Neuronal stem cell (in vitro differentiated cells): Measurements from ENCODE around the gene NELFCD.

Experiments used
- DNase-seq: peaks from one replicate; pipeline ENCODE4 v3.0.0-alpha.2; 2013; ENCODE audit warnings: low spot score
- H2AFZ ChIP-seq: one replicate; pipeline ENCODE4 v1.6.1; 2013; ENCODE audit warnings: mild to moderate bottlenecking, low read length, inconsistent platforms
- H2AK5ac ChIP-seq: 2 replicates; pipeline ENCODE4 v1.6.1; 2013; ENCODE audit warnings: low read depth, mild to moderate bottlenecking, inconsistent platforms, low read length, moderate library complexity, mixed read lengths
- H2BK120ac ChIP-seq: 2 replicates; pipeline ENCODE4 v1.6.1; 2013; ENCODE audit warnings: low read depth, mild to moderate bottlenecking, inconsistent platforms, low read length, moderate library complexity, mixed read lengths
- H2BK12ac ChIP-seq: one replicate; pipeline ENCODE4 v1.6.1; 2013; ENCODE audit warnings: low read length, inconsistent platforms
- H2BK15ac ChIP-seq: 2 replicates; pipeline ENCODE4 v1.6.1; 2013; ENCODE audit warnings: mild to moderate bottlenecking, low read length, inconsistent platforms, mixed read lengths
- H2BK5ac ChIP-seq: one replicate; pipeline ENCODE4 v1.6.1; 2013; ENCODE audit warnings: inconsistent platforms, mild to moderate bottlenecking, low read length, moderate library complexity
- H3K14ac ChIP-seq: one replicate; pipeline ENCODE4 v1.6.1; 2013; ENCODE audit warnings: low read length, inconsistent platforms
- H3K18ac ChIP-seq: 2 replicates; pipeline ENCODE4 v1.6.1; 2013; ENCODE audit warnings: low read length, inconsistent platforms
- H3K23ac ChIP-seq: 2 replicates; pipeline ENCODE4 v1.6.1; 2013; ENCODE audit warnings: low read depth, mild to moderate bottlenecking, mixed read lengths, low read length, inconsistent platforms; ENCODE audit not compliant: poor library complexity
- H3K27ac ChIP-seq: replicated peaks from 3 replicates; pipeline ENCODE4 v1.5.1; 2013; ENCODE audit warnings: low read length, inconsistent platforms
- H3K27me3 ChIP-seq, 3 experiments: 2 replicates each; pipeline ENCODE4 v1.6.1; 2013; ENCODE audit warnings: low read length in 3 of 3, mild to moderate bottlenecking in 2 of 3, inconsistent platforms in 1 of 3, low read depth in 1 of 3, mixed read lengths in 1 of 3, moderate library complexity in 1 of 3; ENCODE audit not compliant: control insufficient read depth in 3 of 3, insufficient read depth in 3 of 3
- H3K36me3 ChIP-seq, 2 donors: replicated peaks in 1 of 2; 2 replicates each; pipeline ENCODE4 v1.6.1; 2013; ENCODE audit warnings: low read length in 2 of 2; ENCODE audit not compliant: control insufficient read depth in 2 of 2, insufficient read depth in 2 of 2
- H3K4ac ChIP-seq: 2 replicates; pipeline ENCODE4 v1.6.1; 2013; ENCODE audit warnings: inconsistent platforms, mild to moderate bottlenecking, low read length, moderate library complexity
- H3K4me1 ChIP-seq, 2 donors: 1 replicate in 1 of 2; 2 replicates in 1 of 2; pipeline ENCODE4 v1.6.1; 2013; ENCODE audit warnings: low read length in 2 of 2, low read depth in 1 of 2; ENCODE audit not compliant: control insufficient read depth in 2 of 2, insufficient read depth in 1 of 2
- H3K4me2 ChIP-seq: one replicate; pipeline ENCODE4 v1.6.1; 2013; ENCODE audit warnings: mild to moderate bottlenecking, low read length, inconsistent platforms; ENCODE audit not compliant: insufficient read depth, poor library complexity, severe bottlenecking
- H3K4me3 ChIP-seq, 2 donors: 2 replicates each; pipeline ENCODE4 v1.5.1; 2013; ENCODE audit warnings: low read length in 2 of 2, mild to moderate bottlenecking in 2 of 2, inconsistent platforms in 1 of 2, moderate library complexity in 1 of 2
- H3K79me1 ChIP-seq: one replicate; pipeline ENCODE4 v1.6.1; 2013; ENCODE audit warnings: low read depth, mild to moderate bottlenecking, inconsistent platforms, low read length, moderate library complexity
- H3K9ac ChIP-seq: one replicate; pipeline ENCODE4 v1.6.1; 2013; ENCODE audit warnings: mild to moderate bottlenecking, low read depth, low read length, inconsistent platforms; ENCODE audit not compliant: poor library complexity
- H3K9me3 ChIP-seq, 2 donors: replicated peaks in 1 of 2; 2 replicates each; pipeline versions ENCODE3 to v1.6.1; 2013; ENCODE audit warnings: low read length in 2 of 2, mild to moderate bottlenecking in 2 of 2, inconsistent platforms in 1 of 2, low read depth in 1 of 2, mixed read lengths in 1 of 2, moderate library complexity in 1 of 2; ENCODE audit not compliant: control insufficient read depth in 2 of 2, insufficient read depth in 1 of 2
- H4K8ac ChIP-seq: one replicate; pipeline ENCODE4 v1.6.1; 2013; ENCODE audit warnings: low read depth, mild to moderate bottlenecking, inconsistent platforms, low read length, moderate library complexity
- H4K91ac ChIP-seq: one replicate; pipeline ENCODE4 v1.6.1; 2013; ENCODE audit warnings: low read length, low read depth, mild to moderate bottlenecking, inconsistent platforms; ENCODE audit not compliant: poor library complexity
- WGBS, 2 donors: extraction: QIAGEN DNeasy Blood & Tissue Kit; methylation state at CpG; one replicate each; pipeline ENCODE4 v1.1.7; 2013; ENCODE audit warnings: missing lambda C conversion rate in 2 of 2, mixed read lengths in 1 of 2; ENCODE audit not compliant: insufficient read length in 2 of 2, insufficient replicate concordance in 1 of 2; ENCODE audit errors: extremely low coverage in 2 of 2; 5-methylcytosine and 5-hydroxymethylcytosine counted together

The NELFCD gene

GRCh38 chr20:58989196-58989595 lies 8.1 kb downstream of the NELFCD start:
- H3K27me3 ChIP-seq: no peaks in the 10 kb centered on the region
- H3K36me3 ChIP-seq: peaks cover 60 to 93% of the 10 kb centered on the region in 2 donors
- H3K9ac ChIP-seq: no peak overlapping the region

GRCh38 chr20:58990651-58991445 lies 9.8 kb downstream of the NELFCD start:
- no peak overlapping the region for H2BK15ac ChIP-seq
- no peak for DNase-seq
- H3K23ac ChIP-seq: no peak overlapping the region
- no peak overlapping the region for H2BK12ac ChIP-seq
- no peak overlapping the region for H2BK120ac ChIP-seq
- peaks cover 0 to 1% of the 10 kb centered on the region in 2 donors for H3K9me3 ChIP-seq
- H3K18ac ChIP-seq: no peak overlapping the region
- no peak overlapping the region for H3K14ac ChIP-seq
- WGBS, 2 donors: no CpG with 5 or more reads among the region's 14 CpGs
- H3K4ac ChIP-seq: no peak overlapping the region
- no peak overlapping the region for H4K91ac ChIP-seq
- no peak overlapping the region for H3K9ac ChIP-seq
- H3K27ac ChIP-seq: no peak overlapping the region
- no peak overlapping the region for H2AK5ac ChIP-seq
- no peak overlapping the region for H4K8ac ChIP-seq
- no peaks in the 10 kb centered on the region for H3K4me1 ChIP-seq
- H3K4me3 ChIP-seq: no peak overlapping the region
- peaks cover 70 to 99% of the 10 kb centered on the region in 2 donors for H3K36me3 ChIP-seq
- H3K79me1 ChIP-seq: no peaks in the 10 kb centered on the region
- H2AFZ ChIP-seq: no peak overlapping the region
- no peaks in the 10 kb centered on the region for H3K27me3 ChIP-seq
- no peak overlapping the region for H2BK5ac ChIP-seq
- no peak overlapping the region for H3K4me2 ChIP-seq

More at GRCh38 chr20:58989196-58989595, 8.1 kb downstream of the NELFCD start:
- Histone ChIP-seq H3K4me3 (no peak overlapping the region), H3K4ac (no peak overlapping the region), H2AFZ (no peak overlapping the region), H2BK120ac (no peak overlapping the region), H2BK5ac (no peak overlapping the region), H3K9me3 (peaks cover 0 to 1% of the 10 kb centered on the region in 2 donors), H3K27ac (no peak overlapping the region), H3K14ac (no peak overlapping the region), H3K18ac (no peak overlapping the region), H4K91ac (no peak overlapping the region), H4K8ac (no peak overlapping the region), H3K4me2 (no peak overlapping the region), H2BK15ac (no peak overlapping the region), H3K79me1 (peaks cover 5% of the 10 kb centered on the region), H3K23ac (no peak overlapping the region), H3K4me1 (no peaks in the 10 kb centered on the region), H2BK12ac (no peak overlapping the region), H2AK5ac (no peak overlapping the region)
- WGBS, 2 donors: no CpG with 5 or more reads among the region's 10 CpGs
- DNase-seq: no peak

- Histone ChIP-seq H3K27me3 (no peaks in the 10 kb centered on the region), H3K4me2 (no peak overlapping the region), H2BK120ac (no peak overlapping the region), H3K18ac (no peak overlapping the region), H3K23ac (no peak overlapping the region), H3K4me1 (no peaks in the 10 kb centered on the region), H2AFZ (no peak overlapping the region), H2AK5ac (no peak overlapping the region), H3K4ac (no peak overlapping the region), H3K4me3 (no peak overlapping the region), H2BK15ac (no peak overlapping the region), H3K14ac (no peak overlapping the region), H3K79me1 (no peaks in the 10 kb centered on the region), H3K36me3 (peaks cover 67 to 99% of the 10 kb centered on the region in 2 donors), H2BK12ac (no peak overlapping the region), H3K27ac (no peak overlapping the region), H3K9me3 (peaks cover 0 to 1% of the 10 kb centered on the region in 2 donors), H4K91ac (no peak overlapping the region), H3K9ac (no peak overlapping the region), H4K8ac (no peak overlapping the region), H2BK5ac (no peak overlapping the region)
- WGBS, 2 donors: no CpG with 5 or more reads among the region's 9 CpGs
- DNase-seq: no peak
These were observed 10.7 kb downstream of the NELFCD start for GRCh38 chr20:58991715-58992114.

- Histone ChIP-seq H3K18ac (no peak overlapping the region), H3K27me3 (no peaks in the 10 kb centered on the region), H2AFZ (no peak overlapping the region), H3K4me3 (no peak overlapping the region), H3K4me1 (no peaks in the 10 kb centered on the region), H4K8ac (no peak overlapping the region), H3K4ac (no peak overlapping the region), H3K36me3 (peaks cover 61 to 94% of the 10 kb centered on the region in 2 donors), H3K9ac (no peak overlapping the region), H3K9me3 (peaks cover 0 to 1% of the 10 kb centered on the region in 2 donors), H4K91ac (no peak overlapping the region), H3K14ac (no peak overlapping the region), H3K4me2 (no peak overlapping the region), H3K27ac (no peak overlapping the region), H3K79me1 (no peaks in the 10 kb centered on the region), H2AK5ac (no peak overlapping the region), H3K23ac (no peak overlapping the region), H2BK12ac (no peak overlapping the region), H2BK5ac (no peak overlapping the region), H2BK120ac (no peak overlapping the region), H2BK15ac (no peak overlapping the region)
- no peak for DNase-seq
- WGBS, 2 donors: no CpG with 5 or more reads among the region's 3 CpGs
These were observed 11.9 kb downstream of the NELFCD start for GRCh38 chr20:58992911-58993310.
